Kidney (tissue), 14 donors: ENCODE data around the gene HEXIM2. TPM values are rescaled to one million over a fixed set of nuclear protein-coding genes. Genes with fewer than 3 reads are reported as not detected.

Experiments
- DNase-seq, 5 donors: peaks; one replicate each; pipeline ENCODE4 v3.0.0-alpha.2; 2013 to 2020
- FAIRE-seq: peaks from 2 replicates; lab custom pipeline; 2012; peaks lifted over from hg19 to GRCh38; lab: Jason Lieb, UNC
- H3K27ac ChIP-seq, 2 donors: one replicate each; pipeline ENCODE4 v1.7.0; 2013; ENCODE audit warnings: low read depth in 2 of 2, low read length in 2 of 2, inconsistent platforms in 1 of 2
- H3K27me3 ChIP-seq: one replicate; pipeline ENCODE4 v1.7.1; 2013; ENCODE audit warnings: low read length, inconsistent platforms; ENCODE audit not compliant: control insufficient read depth, insufficient read depth
- H3K36me3 ChIP-seq, 3 donors: one replicate each; pipeline versions ENCODE4 v1.7.0 to v1.7.1; 2013; ENCODE audit warnings: low read length in 3 of 3, control low read depth in 1 of 3, inconsistent platforms in 1 of 3; ENCODE audit not compliant: insufficient read depth in 3 of 3, control insufficient read depth in 2 of 3
- H3K4me1 ChIP-seq, 3 donors: one replicate each; pipeline versions ENCODE4 v1.7.0 to v1.7.1; 2013; ENCODE audit warnings: low read length in 3 of 3, inconsistent platforms in 1 of 3, low read depth in 1 of 3; ENCODE audit not compliant: control insufficient read depth in 2 of 3, insufficient read depth in 2 of 3
- H3K4me3 ChIP-seq, 3 donors: one replicate each; pipeline versions ENCODE4 v1.7.0 to v1.8.1; 2013; ENCODE audit warnings: low read length in 3 of 3, control low read depth in 1 of 3, inconsistent platforms in 1 of 3
- H3K9ac ChIP-seq, 3 donors: one replicate each; pipeline versions ENCODE4 v1.7.0 to v1.7.1; 2013; ENCODE audit warnings: low read length in 3 of 3, control low read depth in 1 of 3, inconsistent platforms in 1 of 3
- H3K9me3 ChIP-seq, 3 donors: one replicate each; pipeline versions ENCODE4 v1.7.0 to v1.7.1; 2013; ENCODE audit warnings: low read length in 3 of 3, control low read depth in 1 of 3, inconsistent platforms in 1 of 3; ENCODE audit not compliant: control insufficient read depth in 2 of 3, insufficient read depth in 1 of 3
- intact Hi-C: fragments of 100-400 bp; cut with DNase I; formaldehyde crosslinking; loops from one replicate; pipeline ENCODE4 v1.11.1; 2022
- polyA plus RNA-seq: library from polyadenylated mRNA; stranded (reverse); fragments of 350-450 nt; fragmentation: Illumina TruSeq; extraction: RNeasy Lipid Tissue Mini Kit (QIAGEN cat#74804); gene quantifications from one replicate; pipeline ENCODE4 v1.2.3, GENCODE V29; 2014; ENCODE audit warnings: low read depth, low replicate concordance; ENCODE audit not compliant: insufficient read depth
- total RNA-seq: library from RNA; stranded (reverse); fragmentation: NEBNext Ultra II Directional; extraction: Animal tissue kit (Norgen Biotek cat#: 25700); gene quantifications from one replicate; pipeline ENCODE4 v1.2.1, GENCODE V29; 2021
- TF ChIP-seq, protein P1 (sequence below): IDR thresholded peaks from 3 replicates; pipeline ENCODE4 v1.5.1; 2012; ENCODE audit warnings: mild to moderate bottlenecking, moderate library complexity, borderline replicate concordance; ENCODE audit not compliant: insufficient read depth; ENCODE audit errors: extremely low read depth
- donor health status: control.
- donor health status: control.
- donor health status: control.
- donor health status: control.
- donor health status: control.
- donor health status: DM: yes; HTN: yes; CAD: no.
- donor health status: Normal renal cell carcinoma (clear cell type).

HEXIM2 gene
- total and polyA plus RNA-seq, 2 donors from 2014 or later = 6.2 to 29.1 TPM

DNA sequence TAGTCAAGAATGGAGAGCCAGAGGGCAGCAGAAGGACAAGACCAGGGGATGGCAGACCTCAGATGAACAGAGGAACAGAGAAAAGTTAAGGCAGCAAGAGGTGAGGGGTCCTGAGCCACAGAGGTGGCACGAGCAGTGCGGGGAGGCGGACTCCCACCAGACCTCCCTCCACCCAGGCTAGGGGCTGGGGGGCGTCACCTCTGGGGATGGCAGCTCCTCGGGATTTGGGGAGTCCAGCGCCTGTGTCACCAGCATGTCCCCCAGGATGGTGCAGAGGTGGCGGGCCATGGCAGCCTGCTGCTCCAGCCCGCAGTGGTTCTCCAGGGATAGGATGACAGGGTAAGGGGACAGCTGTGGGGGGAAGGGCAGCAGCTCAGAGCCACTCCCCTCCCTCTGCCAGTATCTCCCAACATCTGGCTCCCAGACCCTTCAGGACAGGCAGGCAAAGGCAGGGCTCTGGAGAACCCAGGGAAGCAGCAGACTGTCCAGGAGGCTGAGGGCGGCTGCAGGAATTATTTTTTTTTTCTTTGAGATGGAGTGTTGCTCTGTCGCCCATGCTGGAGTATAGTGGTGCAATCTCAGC, 45.1 kb upstream of the HEXIM2 start:
- Histone ChIP-seq H3K9ac (no peak overlapping the region), H3K9me3 (no peaks in the 10 kb centered on the region), H3K27ac (no peak overlapping the region), H3K27me3 (no peaks in the 10 kb centered on the region), H3K36me3 (no peaks in the 10 kb centered on the region), H3K4me3 (no peak overlapping the region), H3K4me1 (peaks cover 0 to 3% (median 0%) of the 10 kb centered on the region in 3 donors)
- TF ChIP-seq, protein P1, sequence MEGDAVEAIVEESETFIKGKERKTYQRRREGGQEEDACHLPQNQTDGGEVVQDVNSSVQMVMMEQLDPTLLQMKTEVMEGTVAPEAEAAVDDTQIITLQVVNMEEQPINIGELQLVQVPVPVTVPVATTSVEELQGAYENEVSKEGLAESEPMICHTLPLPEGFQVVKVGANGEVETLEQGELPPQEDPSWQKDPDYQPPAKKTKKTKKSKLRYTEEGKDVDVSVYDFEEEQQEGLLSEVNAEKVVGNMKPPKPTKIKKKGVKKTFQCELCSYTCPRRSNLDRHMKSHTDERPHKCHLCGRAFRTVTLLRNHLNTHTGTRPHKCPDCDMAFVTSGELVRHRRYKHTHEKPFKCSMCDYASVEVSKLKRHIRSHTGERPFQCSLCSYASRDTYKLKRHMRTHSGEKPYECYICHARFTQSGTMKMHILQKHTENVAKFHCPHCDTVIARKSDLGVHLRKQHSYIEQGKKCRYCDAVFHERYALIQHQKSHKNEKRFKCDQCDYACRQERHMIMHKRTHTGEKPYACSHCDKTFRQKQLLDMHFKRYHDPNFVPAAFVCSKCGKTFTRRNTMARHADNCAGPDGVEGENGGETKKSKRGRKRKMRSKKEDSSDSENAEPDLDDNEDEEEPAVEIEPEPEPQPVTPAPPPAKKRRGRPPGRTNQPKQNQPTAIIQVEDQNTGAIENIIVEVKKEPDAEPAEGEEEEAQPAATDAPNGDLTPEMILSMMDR = no peak
- no peak for FAIRE-seq
- intact Hi-C loops = loop anchor here (10.0 kb wide), 1 partner anchor 192 kb away; no protein-coding TSS in a partner anchor
- peak in 1 of 5 donors; percentile 69 for DNase-seq

DNA sequence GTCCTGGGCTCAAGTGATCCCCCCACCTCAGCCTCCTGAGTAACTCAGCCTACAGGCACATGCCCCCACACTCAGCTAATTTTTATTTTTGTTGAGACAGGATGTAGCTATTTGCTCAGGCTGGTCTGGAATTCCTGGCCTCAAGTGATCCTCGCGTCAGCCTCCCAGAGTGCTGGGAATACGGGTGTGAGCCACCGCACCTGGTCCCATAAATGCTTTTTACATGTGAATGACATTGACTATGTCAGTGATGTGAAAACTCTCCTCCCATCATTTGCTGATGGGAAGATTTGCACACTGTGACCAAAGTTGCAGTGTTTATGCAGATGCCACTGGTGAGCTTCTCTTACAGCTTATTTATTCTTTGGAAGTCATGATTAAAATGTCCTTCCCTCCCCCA, 44.3 kb upstream of the HEXIM2 start:
- H3K27me3 ChIP-seq = no peaks in the 10 kb centered on the region
- no peak for DNase-seq
- no peak overlapping the region for H3K27ac ChIP-seq
- TF ChIP-seq, protein P1 = no peak
- no peaks in the 10 kb centered on the region for H3K4me1 ChIP-seq
- intact Hi-C loops = loop anchor here (10.0 kb wide), 1 partner anchor 193 kb away; no protein-coding TSS in a partner anchor
- H3K9ac ChIP-seq = no peak overlapping the region
- H3K4me3 ChIP-seq = no peak overlapping the region
- no peaks in the 10 kb centered on the region for H3K36me3 ChIP-seq
- no peak for FAIRE-seq
- no peaks in the 10 kb centered on the region for H3K9me3 ChIP-seq

DNA sequence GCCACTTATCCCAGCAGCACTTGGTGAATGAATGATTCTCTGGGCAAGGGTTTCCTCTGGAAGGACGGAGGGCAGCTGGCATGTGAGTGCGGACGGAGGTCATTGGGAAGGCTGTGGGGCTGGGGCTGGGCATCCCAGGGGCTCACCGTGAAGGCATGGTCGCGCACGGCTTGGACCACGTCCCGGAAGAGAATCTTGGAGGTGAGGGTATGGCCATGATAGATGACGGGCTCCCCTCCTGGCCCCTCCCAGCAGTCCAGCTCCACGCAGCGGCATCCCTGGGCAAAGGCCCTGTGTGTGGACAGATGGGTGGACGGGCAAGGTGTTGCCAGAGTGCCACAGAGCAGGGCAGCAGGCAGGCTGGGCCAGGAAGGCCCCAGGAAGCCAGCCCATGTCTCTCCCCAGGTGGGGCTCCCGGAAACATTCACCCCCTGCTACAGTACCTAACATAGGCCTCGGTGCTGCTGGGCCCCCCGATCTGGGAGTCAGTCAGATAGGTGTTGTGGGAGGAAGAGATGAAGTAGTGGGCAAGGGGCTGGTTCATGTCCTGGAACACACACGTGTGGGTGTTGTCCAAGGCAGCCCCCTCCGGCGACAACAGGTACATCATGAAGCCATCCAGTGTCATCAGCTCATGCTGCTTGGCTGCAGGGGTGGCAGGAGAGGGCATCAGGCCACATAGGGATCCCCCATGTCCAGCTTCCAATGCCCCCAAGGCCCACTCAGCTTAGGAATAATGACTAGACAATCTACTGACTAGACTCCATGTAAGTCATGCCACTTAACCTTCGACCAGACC, 43.6 kb upstream of the HEXIM2 start:
- no peaks in the 10 kb centered on the region for H3K9me3 ChIP-seq
- intact Hi-C loops = loop anchor here (10.0 kb wide), 1 partner anchor 193 kb away; no protein-coding TSS in a partner anchor
- no peak overlapping the region for H3K4me3 ChIP-seq
- DNase-seq = peak in 1 of 5 donors; percentile 70
- H3K36me3 ChIP-seq = no peaks in the 10 kb centered on the region
- H3K27me3 ChIP-seq = no peaks in the 10 kb centered on the region
- H3K9ac ChIP-seq = no peak overlapping the region
- no peak for FAIRE-seq
- no peak overlapping the region for H3K27ac ChIP-seq
- no peaks in the 10 kb centered on the region for H3K4me1 ChIP-seq
- TF ChIP-seq, protein P1 = no peak
